GF-D8 (cell line): Measurements from ENCODE around the gene KLHDC3.
"Not testable (repeated sequence)": the region's sequence is repeated elsewhere in the genome, so short reads cannot be mapped to it uniquely, and the experiment has no call there.

ENCODE experiments used
- DNase-seq: peaks from one replicate; lab custom pipeline; 2025; lab: John Stamatoyannopoulos, UW

Gene KLHDC3

DNA sequence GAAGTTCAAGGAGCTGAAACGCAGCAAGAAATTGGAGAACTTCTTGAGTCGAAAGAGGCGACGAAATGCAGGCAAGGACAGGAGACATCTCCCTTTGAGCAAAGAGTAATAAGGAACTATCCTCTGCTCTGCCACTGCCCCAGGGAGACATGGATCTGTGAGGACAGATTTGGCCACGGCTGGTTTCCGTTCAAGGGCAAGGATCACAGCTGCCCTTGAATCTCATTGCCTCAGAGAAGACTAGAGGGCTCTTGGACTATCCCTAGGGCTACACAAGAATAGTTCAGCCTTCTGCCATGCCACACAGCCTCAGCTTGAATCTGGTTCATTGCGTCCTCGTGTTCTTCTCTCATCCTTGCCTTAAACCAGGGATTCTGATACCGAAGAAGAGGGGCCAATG lies 15.1 kb downstream of the KLHDC3 start:
- no peak for DNase-seq

GRCh38 chr6:43032326-43032725 lies 18.3 kb downstream of the KLHDC3 start:
- no peak for DNase-seq

DNA sequence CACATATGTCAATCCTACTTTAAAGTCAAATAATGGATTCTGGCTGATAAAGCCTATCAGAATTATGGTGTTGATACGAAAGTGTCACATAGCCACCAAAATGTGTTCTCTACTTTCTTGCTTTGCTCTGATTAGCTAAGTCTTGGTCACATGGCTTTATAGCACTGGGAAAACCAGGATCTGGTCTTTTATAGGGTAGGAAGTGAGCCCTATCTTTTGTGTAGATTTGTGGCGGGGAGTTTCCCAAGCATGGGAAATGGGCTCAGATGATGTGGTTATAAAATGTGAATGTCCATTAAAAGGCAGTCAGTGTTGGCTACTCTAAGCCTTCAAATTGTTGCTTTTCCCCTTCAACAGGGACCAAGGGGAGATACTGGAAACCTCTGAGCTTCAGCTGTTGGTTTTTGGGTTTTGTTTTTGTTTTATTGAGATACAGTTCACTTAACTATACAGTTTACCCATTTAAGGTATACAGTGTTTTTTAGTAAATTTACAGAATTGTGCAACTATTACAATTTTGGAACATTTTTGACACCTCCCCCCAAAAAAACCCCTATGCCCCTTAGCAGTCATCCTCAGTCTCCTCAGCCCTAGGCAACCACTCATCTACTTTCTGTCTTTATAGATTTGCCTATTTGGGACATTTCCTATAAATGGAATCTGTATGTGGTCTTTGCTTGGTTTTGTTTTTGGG lies 19.6 kb downstream of the KLHDC3 start:
- no peak for DNase-seq

DNA sequence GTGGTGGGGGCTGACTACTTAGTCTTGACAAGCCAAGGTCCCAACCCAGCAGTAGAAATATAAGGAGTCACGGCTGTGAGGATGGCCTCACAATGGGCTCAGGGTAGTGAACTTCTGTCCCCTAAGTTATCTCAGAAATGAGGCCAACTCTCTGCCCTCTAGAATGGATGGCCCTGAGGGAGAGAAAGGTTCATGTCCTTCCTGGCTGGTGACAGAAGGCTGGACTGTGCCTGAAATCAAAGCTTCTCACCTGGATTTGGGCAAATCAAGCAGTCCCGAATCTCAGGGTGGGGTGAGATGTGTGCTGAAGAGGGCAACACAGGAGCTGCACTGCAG lies 20.1 kb downstream of the KLHDC3 start:
- DNase-seq, result no peak

DNA sequence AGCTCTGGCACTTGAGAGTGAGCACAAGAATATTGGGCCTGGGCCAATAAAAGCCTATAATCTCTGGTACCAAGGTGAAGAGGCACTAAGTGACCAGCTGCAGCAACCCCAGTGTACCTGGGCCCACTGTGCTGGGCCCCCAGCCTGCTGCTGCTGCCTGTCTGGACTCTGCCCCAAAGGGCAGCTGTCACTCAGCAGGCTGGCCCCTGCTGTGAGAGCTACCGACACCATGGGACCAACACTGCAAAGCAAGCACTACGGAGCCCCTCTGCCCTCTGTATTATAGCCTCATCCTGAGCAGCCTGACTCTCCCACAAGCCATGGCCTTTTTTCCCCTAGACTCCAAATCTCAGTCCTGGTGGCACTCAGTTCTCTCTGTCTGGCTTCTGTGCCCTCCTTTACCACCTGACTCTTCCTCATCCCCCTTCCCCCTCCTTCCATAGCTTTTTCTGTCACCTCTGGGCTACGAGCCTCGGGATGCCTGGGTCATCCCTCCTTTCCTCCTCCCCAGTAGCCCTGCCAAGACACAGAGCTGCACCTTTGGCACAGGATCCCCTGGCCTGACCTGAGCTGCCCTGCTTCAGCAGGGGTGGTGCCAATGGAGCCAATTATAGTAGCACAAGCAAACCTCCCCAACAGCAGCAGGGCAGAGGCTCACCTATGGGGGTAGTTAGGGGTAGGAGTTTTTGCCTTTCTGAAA lies 21.6 kb downstream of the KLHDC3 start:
- DNase-seq, result no peak

GRCh38 chr6:43036712-43037111 lies 22.7 kb downstream of the KLHDC3 start:
- DNase-seq, result no peak

- DNase-seq, result no peak
Observed at GRCh38 chr6:43037197-43037596, 23.1 kb downstream of the KLHDC3 start.

- DNase-seq, result no peak
Observed at GRCh38 chr6:43037706-43038105, 23.7 kb downstream of the KLHDC3 start.

DNA sequence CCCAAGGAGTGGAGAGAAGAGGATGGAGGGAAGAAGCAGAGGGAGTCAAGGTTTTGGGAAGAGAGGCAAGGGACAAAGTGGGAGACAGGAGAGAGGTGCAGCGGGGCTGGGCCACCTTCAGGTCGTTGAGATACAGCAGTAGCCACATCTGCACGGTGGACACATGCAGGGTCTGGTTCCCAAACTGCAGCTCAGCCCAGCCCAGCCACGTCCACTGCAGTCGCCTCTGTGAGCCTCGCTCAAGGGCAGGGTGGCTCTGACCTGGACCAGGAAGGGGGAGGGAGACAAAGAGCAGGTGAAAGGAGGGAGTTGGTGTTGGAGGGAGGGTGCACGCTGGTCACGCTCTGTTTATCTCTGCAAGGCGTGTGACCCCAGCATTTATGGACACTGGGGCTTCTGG lies 24.7 kb downstream of the KLHDC3 start:
- no peak for DNase-seq

GRCh38 chr6:43040542-43041257 lies 26.7 kb downstream of the KLHDC3 start:
- DNase-seq, result no peak

DNA sequence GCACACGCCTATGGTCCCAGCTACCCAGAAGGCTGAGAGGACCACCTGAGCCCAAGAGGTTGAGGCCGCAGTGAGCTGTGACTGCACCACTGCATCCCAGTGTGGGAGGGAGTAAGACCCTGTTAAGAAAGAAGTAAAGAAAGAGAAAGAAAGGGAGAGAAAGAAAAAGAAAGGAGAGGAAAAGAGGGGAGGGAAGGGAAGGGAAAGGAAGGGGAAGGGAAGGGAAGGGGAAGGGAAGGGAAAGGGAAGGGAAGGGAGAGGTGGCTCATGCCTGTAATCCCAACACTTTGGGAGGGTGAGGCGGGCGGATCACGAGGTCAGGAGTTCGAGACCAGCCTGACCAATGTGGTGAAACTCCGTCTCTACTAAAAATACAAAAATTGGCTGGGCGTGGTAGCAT lies 27.4 kb downstream of the KLHDC3 start:
- DNase-seq, result not testable (repeated sequence)

GRCh38 chr6:43043310-43043709 lies 29.3 kb downstream of the KLHDC3 start:
- DNase-seq, result no peak

DNA sequence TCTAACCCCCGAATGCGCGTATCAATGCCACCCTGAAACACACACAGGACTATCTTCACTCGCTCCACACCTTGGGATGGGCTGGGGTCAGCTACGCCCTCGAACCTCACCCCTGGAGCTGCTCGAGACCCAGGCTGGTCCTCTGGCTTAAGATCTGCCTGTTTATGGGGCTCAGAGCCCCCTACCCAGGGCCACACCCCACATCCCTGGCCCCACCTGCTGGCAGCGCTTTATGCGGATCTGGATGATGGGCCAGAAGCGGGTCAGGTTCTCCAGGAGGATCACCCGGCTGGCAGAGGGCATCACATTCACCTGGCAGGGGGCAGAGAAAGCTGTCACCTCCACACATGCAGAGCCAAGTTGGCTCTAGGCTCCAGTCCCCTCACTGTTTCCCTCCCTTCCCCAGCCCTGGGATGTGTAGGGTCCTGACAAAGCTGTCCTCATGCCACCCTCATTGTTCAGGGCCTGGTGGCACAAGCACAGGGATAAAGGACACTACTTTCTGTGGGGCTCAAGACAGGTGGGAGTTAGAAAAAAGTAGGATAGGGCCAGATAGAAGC lies 31.4 kb downstream of the KLHDC3 start:
- no peak for DNase-seq

DNA sequence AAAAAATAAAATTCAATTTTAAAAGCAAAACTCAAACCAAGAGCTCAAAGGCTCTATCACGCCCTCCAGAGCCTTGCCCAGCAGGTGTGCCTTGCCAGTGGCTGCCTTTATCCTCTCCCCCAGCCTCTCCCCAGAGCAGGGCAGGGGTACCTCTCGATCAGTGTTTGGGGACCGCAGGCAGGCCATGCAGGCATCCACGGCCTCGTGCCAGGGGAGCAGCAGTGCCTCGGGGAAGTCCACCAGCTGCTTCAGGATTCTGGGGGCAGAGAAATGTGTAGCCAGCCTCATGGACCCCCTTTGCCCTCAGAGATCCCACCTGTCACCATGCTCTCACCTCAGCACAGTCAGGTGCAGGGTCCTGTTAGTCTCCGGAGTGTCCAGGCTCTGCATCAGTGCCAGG lies 33.9 kb downstream of the KLHDC3 start:
- DNase-seq, result no peak

DNA sequence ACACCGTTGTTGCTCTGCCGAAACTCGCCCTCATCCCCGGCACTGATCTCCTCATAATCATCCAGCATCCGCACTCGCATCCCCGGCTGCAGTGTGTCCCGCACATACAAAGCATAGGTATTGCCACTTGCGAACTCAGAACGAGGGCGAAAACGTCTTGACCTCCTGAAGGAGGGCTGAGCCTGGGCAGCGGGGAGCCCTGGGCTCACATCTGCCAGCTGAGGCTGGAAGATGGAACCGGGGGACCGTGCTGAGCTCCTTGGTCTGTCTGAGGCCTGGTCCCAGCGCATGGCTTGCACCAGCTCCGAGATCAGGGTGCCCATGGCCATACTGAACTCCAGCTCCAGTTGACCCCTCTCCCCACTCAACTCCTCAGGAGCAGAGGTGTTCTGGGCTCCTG lies 36.9 kb downstream of the KLHDC3 start:
- no peak for DNase-seq

DNA sequence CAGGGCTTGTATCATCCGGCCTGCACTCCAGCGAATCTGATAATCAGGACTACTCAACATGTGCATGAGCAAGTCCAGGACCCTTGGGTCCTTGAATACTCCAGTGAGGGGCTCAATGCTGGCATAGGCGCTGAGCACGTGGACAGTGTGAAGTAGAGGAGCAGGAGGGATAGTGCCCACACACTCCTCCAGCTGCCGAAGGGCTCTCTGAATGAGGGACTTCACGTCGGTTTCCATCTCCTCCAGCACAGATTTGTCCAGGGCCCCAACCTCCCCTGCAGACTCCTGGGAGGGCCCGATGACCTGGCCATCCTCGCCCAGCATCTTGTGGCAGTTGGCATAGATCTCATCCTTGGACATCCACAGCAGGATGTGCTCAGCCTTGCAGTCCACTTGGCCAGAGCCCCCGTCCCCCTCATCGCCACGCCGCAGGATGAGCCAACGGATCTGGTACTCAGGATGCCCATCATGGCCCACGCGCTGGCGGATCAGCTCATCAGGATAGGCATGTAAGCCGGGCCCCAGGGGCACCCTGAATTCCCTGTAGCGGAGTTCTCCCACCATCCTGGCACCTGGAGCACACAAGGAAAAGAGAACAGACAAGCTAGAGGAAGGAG lies 38.3 kb downstream of the KLHDC3 start:
- no peak for DNase-seq

GRCh38 chr6:43052842-43053544 lies 38.9 kb downstream of the KLHDC3 start:
- no peak for DNase-seq

GRCh38 chr6:43053545-43054205 lies 39.6 kb downstream of the KLHDC3 start, which contains the start of gene CUL7:
TSS of gene CUL7 (minus strand) at chr6:43053851. CDS start at chr6:43052788, 1,063 bp downstream.
- peak; percentile 83 for DNase-seq

GRCh38 chr6:43054206-43054943 lies 40.3 kb downstream of the KLHDC3 start:
- no peak for DNase-seq

GRCh38 chr6:43055966-43056365 lies 41.9 kb downstream of the KLHDC3 start:
- no peak for DNase-seq

DNA sequence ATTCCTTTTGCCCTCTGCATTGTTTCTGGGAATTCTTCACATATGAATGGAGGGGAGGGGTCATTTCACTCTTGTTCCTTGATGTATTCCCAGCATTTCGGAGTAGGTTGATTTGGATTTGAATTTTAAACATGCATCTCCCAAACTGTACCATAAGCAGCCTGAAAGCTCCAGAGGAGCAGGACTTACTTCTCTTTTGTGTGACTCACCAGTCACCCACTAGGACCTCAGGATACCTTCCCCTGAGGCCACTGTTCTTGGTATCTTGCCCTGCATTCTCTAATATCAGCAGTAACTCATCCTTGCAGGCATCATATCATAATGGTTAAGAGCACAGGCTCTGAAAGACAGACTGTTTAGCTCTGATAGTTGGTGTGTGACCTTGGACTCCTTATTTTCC lies 44.5 kb downstream of the KLHDC3 start:
- no peak for DNase-seq
